Measurements from ENCODE around the gene PEAK3.

Gene PEAK3

DNA sequence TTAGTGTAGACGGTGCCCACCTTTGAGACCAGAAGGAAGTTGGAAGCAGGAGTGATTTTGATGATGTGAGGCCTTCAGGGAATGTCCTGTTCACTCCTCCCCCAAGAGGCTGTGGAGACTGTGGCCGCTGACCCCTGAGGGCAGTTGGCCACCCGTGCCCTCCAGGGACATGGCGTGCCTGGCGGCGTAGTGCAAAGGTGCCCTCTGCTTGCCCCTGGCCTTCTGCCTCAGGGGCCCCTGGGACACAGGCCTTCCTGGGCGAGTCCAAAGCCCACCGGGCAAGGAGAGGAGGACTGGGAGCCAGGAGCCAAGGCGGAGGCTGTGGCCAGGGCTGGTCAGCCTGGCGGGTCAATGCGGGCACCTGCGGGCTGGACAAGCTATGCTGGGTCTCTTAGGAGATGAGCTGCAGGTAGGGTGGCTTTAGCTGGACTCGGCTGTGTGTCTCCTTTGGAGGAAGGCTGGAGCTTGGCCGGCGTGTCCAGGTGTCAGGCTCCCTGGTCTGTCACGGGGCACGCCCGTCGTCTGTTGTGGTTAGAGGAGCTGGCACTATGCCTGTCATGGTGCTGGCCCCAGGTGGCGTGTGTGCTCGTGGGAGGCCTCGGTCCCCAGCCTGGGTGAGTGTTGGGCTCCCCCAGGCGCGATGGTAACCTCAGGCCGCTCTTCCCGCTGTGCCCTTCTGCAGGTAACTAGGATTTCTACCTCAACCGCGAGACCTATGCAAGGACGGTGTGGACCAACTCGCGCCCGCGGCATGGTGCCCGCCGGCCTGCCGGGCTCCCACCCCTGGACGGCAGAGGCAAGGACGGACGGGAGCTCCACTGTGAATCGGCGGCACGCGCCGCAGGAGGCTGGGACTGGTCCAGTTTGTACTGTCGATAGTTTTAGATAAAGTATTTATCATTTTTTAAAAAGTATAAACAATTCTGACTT is 52.6 kb downstream of the PEAK3 start:
- no peak for TF ChIP-seq GATA2 (IDR thresholded peaks at IDR 0.05; ENCODE audit: low read depth, low read length)
- no peak for TF ChIP-seq GATA3 (IDR thresholded peaks at IDR 0.05; ENCODE audit: low read depth, low read length)

DNA sequence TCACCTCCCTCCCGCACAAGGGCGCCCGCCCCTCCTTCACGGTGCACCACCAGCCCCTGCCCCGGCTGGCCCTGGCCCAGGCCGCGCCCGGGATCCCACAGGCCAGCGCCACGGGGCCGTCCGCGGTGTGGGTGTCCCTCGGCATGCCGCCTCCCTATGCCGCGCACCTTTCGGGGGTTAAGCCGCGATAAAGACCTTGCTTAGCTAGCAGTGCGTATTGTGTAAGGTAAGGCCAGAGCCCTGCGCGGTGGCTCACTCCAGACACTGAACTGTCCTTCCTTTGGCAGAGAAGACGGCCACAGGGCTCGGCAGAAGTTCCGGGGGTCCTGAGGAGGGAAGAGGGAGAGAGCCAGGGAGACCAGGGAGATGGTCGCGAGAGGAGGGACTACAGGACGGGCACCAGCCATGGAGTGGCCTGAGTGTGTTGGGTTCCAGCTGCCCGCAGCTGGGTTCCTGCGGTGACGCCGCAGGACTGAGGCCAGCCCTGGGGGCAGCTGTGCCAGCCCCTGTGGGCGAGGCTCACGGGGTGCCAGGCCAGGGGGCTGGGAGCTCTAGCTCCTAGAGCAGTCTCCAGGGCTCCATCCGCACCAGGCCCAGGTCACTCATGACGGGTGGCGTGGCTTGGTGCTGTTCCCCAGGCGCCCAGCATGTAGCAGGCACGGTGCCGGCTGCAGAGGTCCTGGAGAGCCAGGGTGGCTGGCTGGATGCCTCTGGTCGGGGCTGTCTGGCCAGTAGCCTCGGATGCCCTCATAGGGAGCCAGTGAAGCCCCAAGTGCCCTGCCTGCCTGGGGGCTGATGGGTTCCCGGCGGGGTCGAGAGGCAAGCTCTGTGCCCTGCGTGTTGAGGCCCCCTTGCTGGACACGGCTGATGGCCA is 53.6 kb downstream of the PEAK3 start:
- no peak for TF ChIP-seq GATA2 (IDR thresholded peaks at IDR 0.05; ENCODE audit: low read depth, low read length)
- no peak for TF ChIP-seq GATA3 (IDR thresholded peaks at IDR 0.05; ENCODE audit: low read depth, low read length)

DNA sequence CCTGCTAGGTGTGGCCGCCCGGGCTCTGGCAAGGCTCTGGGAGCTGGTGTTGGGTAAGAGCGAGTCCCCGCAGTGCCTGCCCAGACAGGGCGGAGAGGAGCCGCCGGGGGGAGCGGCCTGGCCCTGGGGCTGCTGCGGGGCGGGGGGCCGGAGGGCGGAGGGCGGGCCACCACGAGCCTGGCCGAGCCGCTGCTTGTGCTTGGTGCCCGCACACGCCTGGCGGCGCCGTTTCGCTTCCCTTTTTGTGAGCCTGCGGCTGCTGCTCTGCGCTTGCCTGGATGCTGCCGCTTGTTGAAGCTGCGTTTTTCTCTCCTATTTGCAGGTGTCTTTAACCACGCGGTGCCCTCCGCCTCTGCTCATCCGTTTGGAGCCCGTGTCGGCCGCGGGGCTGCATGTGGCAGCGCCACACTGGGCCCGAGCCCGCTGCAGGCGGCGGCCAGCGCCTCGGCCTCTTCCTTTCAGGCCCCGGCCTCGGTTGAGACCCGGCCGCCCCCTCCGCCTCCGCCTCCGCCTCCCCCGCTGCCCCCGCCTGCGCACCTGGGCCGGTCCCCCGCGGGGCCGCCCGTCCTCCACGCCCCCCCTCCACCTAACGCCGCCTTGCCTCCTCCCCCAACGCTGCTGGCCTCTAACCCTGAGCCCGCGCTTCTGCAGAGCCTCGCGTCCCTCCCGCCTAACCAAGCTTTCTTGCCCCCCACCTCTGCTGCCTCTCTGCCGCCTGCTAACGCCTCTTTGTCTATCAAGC is 54.4 kb downstream of the PEAK3 start:
- TF ChIP-seq GATA2 (IDR thresholded peaks at IDR 0.05; ENCODE audit: low read depth, low read length), result no peak
- TF ChIP-seq GATA3 (IDR thresholded peaks at IDR 0.05; ENCODE audit: low read depth, low read length), result no peak

DNA sequence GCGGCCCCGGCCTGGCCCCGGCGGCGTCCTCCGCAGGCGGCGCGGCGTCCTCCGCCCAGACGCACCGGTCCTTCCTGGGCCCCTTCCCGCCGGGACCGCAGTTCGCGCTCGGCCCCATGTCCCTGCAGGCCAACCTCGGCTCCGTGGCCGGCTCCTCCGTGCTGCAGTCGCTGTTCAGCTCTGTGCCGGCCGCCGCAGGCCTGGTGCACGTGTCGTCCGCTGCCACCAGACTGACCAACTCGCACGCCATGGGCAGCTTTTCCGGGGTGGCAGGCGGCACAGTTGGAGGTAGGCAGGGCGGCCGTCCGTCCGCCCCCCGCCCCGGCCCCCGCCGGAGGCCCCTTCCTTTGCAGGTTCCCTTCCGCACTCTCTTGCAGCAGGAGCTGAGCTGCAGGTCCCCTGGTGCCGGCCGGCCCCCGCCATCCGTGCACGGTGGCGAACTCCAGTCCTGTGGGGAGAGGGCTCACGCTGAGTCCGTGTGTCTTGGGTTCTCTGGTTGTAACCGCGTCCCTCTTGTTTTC is 55.1 kb downstream of the PEAK3 start:
- no peak for TF ChIP-seq GATA3 (IDR thresholded peaks at IDR 0.05; ENCODE audit: low read depth, low read length)
- TF ChIP-seq GATA2 (IDR thresholded peaks at IDR 0.05; ENCODE audit: low read depth, low read length), result no peak

DNA sequence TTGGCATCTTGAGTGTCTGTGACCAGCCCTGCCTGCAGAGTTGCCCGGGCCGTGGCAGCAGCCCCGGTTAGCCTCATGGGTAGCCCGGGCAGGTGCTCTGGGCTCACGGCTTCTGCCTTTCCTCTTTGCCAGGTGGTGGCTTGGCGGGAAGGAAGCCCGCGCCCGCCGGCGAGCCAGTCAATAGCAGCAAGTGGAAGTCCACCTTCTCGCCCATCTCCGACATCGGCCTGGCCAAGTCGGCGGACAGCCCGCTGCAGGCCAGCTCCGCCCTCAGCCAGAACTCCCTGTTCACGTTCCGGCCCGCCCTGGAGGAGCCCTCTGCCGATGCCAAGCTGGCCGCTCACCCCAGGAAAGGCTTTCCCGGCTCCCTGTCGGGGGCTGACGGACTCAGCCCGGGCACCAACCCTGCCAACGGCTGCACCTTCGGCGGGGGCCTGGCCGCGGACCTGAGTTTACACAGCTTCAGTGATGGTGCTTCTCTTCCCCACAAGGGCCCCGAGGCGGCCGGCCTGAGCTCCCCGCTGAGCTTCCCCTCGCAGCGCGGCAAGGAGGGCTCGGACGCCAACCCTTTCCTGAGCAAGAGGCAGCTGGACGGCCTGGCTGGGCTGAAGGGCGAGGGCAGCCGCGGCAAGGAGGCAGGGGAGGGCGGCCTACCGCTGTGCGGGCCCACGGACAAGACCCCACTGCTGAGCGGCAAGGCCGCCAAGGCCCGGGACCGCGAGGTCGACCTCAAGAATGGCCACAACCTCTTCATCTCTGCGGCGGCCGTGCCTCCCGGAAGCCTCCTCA is 55.7 kb downstream of the PEAK3 start:
- TF ChIP-seq GATA3 (IDR thresholded peaks at IDR 0.05; ENCODE audit: low read depth, low read length), result no peak
- no peak for TF ChIP-seq GATA2 (IDR thresholded peaks at IDR 0.05; ENCODE audit: low read depth, low read length)

DNA sequence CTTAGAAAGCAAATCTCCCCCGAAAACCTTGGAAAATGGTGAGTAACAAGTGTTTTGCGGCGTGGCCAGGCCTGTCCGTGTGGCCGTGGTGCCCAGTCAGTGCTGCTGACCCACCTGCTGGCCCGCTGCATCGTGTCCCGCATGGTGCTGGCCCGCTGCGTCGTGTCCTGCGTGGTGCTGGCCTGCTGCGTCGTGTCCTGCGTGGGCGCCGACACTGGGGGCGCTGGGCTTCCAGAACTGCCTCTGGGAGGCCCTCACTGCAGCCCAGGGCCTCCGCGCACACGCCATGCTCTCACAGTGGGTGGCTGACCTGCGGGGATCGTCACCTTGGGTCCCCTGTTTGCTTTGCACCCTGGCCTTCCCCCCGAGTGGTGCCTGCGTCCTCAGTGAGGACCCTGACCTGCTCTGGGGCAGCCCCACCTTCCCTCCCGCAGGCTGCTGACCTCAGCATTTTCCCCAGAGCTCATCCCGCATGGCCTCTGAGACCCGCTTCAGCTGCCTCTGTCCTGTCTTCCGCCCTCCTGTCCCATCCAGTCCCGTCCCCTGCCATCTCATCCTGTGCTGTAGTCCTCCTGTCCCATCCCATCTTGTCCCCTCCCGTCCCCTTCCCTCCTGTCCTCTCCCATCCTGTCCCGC is 56.4 kb downstream of the PEAK3 start:
- TF ChIP-seq GATA3 (IDR thresholded peaks at IDR 0.05; ENCODE audit: low read depth, low read length) (no peak), GATA2 (IDR thresholded peaks at IDR 0.05; ENCODE audit: low read depth, low read length) (no peak)

DNA sequence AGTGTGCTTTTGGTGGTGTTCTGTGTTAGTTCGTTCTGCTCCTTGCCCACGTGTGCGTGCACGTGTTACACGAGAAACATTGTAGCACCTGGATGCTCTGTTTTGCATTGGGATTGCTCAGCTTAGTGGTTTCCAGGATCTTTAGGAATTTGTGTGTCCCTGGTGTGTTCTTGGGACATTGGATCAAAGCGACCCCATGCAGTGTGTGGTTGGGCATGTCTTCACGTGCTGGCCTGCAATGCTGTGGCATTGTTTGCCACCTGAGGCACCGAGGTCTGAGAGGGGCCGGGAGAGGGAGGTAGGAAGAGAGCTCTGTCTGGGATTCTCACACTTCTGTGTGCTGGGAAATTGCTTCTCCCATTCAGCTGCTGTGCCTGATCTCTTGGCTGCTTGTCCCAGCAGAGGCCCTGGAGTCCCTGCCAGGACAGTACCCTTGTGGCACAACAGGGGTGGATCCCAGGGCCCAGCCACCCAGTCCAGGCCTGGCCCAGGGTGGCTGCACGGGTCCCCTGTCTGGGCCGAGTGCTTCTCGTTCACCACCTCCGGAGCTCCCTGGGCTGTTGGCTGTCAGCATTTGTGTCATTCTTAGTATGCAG is 57.1 kb downstream of the PEAK3 start:
- TF ChIP-seq GATA2 (IDR thresholded peaks at IDR 0.05; ENCODE audit: low read depth, low read length), result no peak
- TF ChIP-seq GATA3 (IDR thresholded peaks at IDR 0.05; ENCODE audit: low read depth, low read length), result no peak
